NCI-H2171 (cell line): ENCODE measurements around the gene ITSN1.
"Not testable (repeated sequence)": the region's sequence is repeated elsewhere in the genome, so short reads cannot be mapped to it uniquely, and the experiment has no call there.

Experiments
- DNase-seq: peaks from one replicate; lab custom pipeline; 2025; lab: John Stamatoyannopoulos, UW

Gene ITSN1

DNA sequence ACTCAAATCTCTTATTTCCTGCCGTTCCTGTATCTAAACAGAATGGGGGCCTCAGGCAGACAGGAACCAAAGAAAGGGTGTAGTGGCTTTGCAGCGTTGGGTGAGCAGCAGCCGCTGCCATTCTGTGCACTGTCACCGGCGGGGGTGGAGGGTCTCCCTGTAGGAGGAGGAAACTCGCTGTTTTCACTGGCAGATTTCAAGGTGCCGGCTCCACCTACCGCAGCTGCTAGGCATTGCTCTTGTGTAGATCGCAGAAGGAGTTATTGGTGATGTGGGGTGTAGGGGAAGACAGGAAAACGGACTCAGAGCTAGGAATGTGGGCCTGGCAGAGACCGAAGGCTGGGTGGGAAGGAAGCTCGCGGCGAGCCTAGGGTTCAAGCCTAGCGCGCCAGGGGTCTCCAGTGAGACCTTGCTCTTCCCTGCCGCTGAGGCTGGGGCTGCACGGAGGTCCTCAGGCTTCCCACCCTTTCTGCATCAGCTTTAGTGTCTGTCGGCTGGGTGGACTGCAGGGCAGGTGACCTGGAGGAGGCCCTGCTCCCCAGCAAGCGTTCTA lies 252.5 kb downstream of the ITSN1 start:
- peak; percentile 85 for DNase-seq

DNA sequence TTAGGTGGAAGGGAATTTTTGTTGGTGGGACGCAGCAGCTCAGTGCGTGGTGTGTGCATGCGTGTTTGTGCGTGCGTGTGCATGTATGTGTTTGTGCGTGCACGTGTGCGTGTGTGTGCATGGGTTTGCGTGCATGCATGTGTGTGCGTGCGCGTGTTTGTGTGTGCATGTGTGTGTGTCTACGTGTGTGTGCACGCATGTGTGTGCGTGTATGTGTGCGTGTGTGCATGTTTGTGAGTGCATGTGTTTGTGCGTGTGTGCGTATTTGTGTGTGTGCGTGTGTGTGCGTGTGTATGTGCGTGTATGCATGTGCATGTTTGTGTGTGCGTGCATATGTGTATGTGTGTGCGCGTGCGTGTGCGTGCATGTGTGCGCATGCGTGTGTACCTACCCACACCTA lies 253.1 kb downstream of the ITSN1 start:
- no peak for DNase-seq

DNA sequence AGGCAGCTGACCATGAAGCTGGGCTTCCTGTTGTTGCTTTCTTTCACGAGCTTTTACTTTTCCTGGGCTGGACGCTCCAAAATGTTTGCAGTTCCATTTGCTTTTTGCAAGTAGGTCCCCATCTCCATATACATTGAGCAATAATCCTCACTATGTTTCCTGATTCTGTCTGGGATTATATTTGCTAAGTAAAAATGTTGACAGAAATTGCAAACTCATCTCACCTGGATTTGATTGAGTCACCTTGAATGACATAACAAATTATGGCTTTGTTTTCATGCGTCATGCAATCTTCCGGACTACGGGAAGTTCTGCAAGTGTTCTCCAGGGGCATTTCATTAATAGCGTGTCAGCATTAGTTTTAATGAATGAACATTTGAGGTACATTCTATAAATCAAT lies 254.4 kb downstream of the ITSN1 start:
- DNase-seq: no peak

DNA sequence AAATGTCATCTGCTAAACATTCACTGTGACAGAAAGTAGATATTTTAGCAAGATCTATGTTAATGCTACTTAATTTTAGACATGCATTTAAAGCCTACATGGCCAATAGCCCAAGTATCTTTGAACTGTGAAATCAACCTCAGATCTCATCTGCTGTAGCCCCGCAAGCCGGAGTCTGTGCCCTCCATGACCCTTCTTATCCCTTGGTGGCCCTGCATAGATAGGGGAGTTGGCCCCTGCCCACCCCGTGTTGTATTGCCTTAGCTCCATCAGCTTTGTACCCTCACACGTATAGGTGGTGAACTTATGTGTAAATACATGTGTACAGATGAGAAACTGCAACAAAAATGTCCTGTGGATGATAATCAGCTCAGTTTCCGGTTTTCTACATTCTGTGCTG lies 254.8 kb downstream of the ITSN1 start:
- DNase-seq: no peak

DNA sequence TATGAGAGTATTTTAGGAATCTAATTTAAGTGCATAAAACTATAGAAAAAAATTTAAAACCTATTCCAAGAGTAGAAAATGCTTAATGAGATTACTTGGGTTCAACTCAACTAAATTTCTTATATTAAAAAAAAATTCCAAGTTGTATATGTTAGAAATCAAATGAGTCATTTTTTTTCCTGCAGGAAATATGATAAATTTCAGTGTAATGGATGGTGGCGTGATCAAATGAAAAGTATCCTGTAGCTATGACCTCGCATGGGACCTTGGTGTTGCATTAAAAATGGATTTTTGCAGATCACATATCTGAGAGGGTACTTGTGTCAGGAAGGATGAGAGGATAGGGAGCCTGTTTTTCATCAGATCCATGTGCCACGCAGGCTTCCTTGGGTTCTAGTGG lies 255.4 kb downstream of the ITSN1 start:
- DNase-seq: no peak

DNA sequence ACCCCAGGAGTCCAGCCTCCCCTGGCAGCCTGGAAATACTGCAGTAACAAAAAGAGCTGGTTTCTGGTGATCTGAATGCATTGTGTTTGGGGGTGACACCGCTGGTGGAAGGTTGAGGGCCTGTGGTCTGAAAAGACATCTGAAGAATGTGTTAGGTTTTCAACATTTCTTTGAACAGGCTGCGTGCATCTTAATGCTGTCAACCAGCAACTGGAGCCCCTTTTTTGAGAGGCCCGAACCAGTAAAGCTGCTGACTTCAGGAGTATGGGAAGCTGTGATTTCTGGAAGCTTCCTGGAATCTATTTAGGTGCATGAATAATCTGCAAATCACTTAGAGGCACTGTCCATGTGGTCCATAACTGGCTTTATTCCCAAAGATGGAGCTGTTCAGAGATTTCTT lies 256.3 kb downstream of the ITSN1 start:
- DNase-seq: no peak

DNA sequence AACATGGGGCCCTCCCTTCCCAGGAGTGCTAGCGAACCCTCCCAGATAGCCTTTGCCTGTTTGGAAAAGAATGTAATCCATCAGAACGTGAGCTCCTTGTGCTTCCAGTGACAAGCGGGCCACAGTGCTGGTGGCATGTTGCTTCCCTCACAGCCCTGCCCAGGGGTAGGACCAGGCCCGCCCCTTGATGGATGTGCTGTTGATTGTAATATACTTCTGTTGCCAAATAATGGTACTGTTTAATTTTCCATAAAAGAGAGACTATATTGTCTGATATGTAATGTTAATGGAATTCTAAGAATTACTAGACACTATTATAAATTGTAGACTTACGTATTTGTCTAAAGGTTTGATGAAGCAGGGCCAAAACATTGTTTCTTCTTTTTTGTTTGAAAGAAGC lies 256.9 kb downstream of the ITSN1 start:
- DNase-seq: no peak

DNA sequence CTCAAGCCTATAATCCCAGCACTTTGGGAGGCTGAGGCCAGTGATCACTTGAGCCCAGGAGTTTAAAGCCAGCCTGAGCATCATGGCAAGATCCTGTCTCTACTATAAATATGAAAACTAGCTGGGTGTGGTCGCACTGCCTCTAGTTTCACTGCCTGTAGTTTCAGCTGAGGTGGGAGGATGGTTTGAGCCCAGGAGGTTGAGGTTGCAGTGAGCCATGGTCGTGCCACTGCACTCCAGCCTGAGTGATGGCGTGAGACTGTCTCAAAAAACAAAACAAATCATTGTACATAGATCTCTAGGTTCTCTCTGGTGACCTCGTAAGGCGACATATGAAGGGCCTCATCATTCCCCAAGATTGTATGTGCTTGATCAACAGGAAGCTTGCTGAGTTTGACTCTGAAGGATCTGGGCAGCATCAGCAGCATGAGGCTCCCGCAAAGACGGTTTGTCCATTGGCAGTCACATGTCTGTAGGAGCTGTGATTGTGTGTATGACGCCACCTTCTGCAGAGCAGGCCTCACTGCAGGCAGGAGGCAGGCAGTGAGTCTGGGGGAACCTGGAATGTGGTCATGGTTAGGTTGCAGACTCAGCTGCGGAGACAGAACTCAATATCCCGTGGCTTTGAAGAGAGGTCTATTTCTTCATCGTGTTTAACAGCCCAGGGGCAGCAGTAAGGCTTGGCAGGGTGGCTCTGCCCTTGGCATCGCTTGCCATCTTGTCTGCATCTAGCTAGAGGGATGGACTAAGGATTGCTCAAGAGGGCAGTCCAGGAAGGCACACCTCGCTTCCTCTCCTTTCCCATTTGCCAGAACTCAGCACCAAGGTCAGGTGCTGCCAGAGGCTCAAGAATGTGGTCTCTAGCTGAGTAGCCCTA lies 259.3 kb downstream of the ITSN1 start:
- DNase-seq: no peak

DNA sequence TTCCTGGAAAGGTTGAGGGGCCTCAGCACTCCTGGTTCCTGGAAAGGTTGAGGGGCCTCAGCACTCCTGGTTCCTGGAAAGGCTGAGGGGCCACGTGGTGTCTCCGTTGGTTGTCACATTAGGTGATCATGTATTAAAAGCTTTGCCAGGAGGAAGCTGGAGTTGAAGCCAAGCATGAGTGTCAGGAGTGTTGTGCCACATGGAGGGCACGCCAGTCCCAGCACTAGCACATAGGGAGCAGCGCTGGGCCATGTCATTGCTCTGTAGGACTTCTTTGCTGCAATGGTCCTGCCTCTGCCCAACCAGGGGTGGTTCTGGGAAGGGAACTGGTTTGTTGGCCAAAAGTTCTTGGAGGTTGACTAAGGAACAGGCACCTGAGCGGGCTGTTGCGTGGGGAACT lies 260.0 kb downstream of the ITSN1 start:
- DNase-seq: no peak

DNA sequence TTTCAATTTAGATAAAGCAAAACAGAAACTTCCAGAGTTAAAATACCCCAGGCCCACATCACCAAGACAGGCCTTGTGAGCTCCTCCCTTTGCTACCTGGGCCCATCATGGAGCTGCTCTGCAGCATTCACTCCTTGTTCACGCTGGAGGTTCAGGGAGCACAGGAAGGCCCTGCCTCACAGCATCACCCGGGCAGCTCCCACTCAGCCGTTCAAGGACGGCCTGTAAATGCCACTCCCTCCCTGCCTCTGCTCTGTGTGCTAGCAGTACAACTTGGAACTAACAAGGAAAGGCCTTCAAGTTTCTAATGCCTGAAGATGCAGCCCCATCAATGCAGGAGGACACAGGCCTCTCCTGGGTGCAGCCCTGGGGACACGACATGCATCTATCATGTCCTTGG lies 261.7 kb downstream of the ITSN1 start:
- no peak for DNase-seq

DNA sequence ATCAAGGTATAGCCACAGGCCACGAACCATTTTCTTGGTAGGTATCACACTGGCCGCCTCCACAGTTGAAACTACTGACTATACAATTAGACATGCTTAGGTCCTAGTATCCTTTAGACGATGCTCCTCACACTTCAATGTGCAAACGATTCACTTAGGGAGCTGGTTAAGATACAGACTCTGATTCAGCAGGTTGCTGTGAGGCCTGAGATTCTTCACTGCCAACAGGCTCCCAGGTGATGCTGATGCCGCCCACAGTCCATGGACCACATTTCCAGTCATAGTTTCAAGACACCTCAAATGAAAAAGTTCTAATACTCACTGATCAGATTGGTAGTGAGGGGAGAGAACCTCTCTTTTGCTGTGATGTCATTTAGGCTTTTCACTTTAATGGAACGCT lies 266.5 kb downstream of the ITSN1 start:
- no peak for DNase-seq

DNA sequence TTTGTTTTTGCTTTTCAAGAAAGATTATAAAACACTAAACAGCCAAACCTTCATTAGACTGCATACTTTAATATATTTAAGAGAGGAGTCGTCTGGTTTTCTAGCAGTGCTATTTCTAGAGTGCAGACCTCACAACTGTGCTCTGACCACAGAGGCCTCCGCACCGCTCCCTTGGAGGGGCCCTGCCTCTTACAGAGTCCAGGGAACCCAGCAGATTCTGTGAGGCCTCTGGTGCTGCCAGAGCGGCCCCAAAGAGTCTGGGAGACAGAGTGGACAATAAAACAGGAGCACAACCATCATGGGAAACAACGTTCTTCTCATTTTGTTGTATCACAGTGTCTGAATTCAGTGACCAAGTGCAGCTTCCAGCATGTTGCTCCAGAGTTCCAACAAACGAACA lies 267.5 kb downstream of the ITSN1 start:
- DNase-seq: no peak

DNA sequence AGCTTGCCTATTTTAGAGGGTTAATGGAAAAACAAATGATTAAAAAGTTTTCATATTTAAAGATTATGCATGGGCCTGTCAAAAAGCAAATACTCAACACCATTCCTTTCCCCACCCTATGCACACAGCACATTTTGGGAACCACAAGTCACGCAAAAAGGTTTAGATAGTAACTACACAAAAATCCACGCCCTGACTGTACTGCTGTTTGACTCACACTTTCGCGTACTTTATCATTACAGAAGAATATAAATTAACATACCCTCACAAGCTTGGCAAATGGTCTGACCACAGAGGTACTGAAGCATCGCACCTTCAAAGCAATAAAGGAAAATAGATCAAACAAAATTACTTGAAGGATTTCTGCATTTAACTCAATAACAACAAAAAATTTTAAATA lies 271.9 kb downstream of the ITSN1 start:
- no peak for DNase-seq

DNA sequence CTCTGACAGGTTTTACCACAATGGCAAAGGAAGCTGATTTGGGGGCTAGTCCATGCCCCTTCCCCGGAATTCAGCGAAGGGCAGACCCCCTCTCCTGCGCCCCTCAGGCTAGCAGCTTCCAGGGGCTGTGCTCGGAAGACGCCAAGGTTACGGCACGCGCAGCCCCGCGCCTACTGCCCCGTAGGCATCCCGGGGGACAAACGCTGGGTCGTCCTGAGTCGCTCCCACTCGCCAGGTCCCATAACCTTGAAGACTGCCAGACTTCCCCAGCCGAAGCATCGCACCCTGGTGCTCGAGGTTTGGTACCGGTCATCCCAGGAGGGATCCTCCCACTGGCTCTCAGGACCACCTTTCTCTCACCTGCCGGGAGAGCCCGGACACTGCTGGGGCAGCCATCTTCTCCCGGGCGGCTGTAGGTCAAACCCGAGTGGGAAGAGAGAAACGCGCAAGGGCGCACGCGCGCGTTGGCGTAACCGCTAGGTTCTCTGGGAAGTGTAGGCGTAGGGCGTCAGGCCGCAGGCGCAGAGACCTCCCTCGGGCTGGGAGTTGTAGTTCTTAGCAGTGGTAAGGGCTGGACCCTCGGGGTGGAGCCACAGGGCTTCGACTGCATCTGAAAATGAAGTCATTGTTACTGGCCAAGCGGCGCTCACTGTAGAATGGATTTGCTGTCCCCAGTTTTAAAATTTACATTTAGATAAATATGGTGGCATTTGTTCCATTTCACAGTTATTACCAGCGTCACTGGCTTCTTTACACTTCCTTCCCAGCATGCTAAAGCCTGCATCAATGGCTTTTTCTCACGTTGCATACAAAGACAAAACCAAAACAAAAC lies 273.3 kb downstream of the ITSN1 start, which contains the start of gene ATP5PO:
TSS of gene ATP5PO (minus strand) at position 437 of the 832 bp plus-strand sequence. CDS start at position 396, 41 bp downstream.
- DNase-seq: peak; percentile 96

DNA sequence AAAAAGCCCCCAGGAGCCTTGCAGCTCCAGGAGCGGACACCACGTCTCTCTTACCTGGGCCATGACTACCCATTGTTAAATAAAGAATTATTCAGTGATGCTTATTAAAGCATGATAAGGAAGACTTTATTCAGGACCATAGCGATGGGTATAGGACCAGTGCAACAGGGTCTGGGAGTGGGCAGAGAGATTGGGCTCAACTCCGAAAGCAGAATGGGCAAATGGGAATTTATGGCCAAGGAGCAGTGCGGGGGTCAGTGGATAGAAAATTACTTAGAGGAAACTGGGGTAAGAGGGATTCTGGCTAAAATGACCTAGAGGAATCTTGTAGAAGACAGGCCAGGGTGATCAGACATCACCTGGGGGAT lies 273.9 kb downstream of the ITSN1 start:
- no peak for DNase-seq

DNA sequence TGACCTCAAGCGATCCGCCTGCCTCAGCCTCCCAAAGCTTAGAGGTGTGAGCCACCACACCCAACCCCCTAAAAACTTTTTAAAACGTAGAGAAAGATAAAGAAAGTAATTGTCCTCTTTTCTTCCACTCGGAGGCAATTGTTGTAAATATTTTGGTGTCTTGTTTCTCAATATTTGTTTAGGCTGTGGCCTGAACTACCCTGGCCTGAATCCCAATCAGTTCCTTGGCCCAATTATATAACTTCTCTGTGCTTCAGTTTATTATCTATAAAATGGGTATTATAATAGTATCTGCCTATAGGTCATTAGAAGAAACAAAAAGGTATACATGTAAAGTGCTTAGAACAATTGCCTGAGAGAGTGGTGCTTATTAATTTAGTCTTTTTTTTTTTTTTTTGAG lies 275.1 kb downstream of the ITSN1 start:
- no peak for DNase-seq

DNA sequence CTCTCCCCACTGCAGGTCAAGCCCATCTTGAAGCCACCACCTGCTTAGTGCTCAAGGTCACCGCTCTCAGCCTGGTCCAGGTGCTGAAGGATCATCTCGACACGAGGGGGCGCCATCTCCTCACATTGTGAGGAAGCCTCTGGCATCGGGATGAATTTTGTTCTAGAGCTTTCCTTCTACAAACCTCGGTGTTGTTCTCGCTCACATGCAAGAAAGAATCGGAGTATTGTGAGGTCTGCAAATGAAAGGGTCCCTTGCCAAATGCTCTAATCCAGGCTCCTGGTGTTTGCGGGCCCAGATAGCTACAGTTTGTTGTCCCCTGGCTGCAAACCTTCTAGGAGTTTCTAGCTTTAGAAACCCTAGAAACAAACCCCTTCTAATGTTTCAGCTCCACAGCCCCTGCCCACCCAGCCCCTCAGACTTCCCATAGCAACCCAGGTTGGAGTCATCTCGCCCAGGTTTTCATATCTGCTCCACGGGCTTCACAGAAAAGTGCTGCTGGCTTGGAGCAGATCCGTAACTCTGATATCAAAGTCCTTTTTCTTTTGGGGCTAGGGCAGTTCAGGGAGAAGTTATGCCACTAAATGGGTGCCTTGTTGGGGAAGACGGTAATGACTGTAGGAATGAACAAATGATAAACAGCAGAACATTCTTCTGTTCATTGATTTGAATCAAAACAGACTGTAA lies 281.9 kb downstream of the ITSN1 start:
- peak; percentile 71 for DNase-seq

DNA sequence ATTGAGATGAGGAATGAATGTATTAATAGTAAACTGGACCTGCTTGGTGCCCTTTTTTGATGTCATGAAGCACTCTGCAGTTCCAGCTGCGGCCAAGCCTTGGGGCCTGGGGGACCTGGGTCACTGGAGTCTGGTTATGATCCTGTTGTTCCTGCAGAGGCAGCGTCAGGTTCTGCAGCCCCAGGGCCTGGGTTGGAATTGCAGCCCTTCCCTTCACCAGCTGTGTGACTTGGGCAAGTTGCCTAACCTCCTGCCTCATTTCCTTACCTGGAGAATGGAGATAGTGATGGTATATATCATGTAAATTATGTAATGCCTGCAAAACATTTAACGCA lies 282.4 kb downstream of the ITSN1 start:
- no peak for DNase-seq

DNA sequence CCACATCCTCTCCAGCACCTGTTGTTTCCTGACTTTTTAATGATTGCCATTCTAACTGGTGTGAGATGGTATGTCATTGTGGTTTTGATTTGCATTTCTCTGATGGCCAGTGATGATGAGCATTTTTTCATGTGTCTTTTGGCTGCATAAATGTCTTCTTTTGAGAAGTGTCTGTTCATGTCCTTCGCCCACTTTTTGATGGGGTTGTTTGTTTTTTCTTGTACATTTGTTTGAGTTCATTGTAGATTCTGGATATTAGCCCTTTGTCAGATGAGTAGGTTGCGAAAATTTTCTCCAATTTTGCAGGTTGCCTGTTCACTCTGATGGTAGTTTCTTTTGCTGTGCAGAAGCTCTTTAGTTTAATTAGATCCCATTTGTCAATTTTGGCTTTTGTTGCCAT lies 283.9 kb downstream of the ITSN1 start:
- not testable (repeated sequence) for DNase-seq

DNA sequence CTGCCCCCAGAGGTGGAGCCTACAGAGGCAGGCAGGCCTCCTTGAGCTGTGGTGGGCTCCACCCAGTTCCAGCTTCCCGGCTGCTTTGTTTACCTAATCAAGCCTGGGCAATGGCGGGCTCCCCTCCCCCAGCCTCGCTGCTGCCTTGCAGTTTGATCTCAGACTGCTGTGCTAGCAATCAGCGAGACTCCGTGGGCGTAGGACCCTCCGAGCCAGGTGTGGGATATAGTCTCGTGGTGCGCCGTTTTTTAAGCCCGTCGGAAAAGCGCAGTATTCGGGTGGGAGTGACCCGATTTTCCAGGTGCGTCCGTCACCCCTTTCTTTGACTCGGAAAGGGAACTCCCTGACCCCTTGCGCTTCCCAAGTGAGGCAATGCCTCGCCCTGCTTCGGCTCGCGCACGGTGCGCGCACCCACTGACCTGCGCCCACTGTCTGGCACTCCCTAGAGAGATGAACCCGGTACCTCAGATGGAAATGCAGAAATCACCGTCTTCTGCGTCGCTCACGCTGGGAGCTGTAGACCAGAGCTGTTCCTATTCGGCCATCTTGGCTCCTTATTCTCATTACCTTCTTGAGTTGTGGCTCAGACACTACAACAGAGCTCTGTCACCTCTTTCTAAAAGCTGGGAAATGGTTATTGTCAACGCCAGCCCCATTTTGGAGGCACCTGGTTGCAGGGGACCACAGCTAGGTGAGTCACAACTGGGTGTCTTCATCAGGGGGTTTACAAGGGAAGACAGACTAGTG lies 288.9 kb downstream of the ITSN1 start:
- peak; percentile 20 for DNase-seq

DNA sequence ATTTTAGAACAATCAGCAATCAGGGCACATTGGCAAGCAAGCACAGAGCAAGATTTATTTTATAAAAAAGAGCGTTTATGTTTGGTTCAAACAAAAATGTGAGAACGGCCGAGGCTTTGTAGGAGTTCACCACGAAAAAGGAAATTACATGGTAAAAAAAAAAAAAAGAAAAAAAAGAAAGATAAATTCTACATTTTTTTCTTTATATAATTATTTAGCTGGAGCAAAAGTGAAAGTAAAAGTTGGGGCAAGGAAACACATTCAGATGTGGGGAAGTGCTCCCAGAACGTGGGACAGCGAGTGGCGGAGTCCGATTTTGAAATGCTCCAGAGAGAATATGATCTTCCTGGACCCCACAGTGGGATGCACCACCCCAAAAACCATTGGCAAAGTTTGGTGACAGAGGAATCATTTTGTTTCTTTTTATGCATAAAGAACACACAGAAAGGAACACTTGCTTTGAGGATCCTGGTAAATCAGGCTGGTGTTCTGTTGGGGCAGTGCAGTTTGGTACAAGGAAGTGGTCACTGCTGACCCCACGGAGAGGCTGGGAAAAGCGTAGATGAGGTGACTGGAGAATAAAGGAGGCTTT lies 289.6 kb downstream of the ITSN1 start:
- DNase-seq: no peak
